SIG-M5 treated with dmso at 0.1 percent for 504 hours (cell line): ENCODE results near the gene RND3.

ENCODE experiments used
- DNase-seq: peaks from one replicate; lab custom pipeline; 2025; ENCODE audit not compliant: unreplicated experiment; lab: John Stamatoyannopoulos, UW

RND3 gene

DNA sequence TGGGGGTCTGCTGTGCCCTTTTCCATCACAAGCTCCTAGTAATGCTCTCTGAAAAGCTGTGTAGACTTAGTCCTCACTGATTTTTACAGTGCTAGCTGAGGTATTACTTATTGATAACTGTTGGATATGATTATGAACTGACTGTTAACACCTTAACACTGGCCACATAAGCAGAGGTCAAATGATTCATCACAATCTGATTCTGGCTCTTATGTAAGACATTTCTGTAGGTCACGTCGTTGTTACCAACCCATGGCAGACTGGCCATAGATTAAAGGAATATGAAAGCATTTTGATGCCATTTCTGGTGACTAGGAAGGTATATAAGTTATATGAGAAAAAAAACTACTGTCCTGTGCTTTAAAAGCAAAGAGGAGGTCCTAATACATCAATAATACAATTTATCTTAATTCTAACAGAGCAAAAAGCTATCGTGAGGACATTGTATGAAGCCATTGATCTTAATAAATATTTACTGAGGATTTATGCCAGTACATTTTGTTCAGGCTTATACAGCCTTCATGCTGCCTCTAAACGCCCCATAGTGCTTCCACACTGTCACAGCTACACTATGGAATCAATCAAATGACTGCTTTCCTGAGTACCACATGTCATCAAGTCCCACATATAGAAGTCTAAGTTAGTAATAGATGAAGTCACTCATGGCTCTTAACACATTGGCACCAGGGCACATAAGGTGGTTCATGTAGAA is 6.9 kb upstream of the RND3 start:
- no peak for DNase-seq

DNA sequence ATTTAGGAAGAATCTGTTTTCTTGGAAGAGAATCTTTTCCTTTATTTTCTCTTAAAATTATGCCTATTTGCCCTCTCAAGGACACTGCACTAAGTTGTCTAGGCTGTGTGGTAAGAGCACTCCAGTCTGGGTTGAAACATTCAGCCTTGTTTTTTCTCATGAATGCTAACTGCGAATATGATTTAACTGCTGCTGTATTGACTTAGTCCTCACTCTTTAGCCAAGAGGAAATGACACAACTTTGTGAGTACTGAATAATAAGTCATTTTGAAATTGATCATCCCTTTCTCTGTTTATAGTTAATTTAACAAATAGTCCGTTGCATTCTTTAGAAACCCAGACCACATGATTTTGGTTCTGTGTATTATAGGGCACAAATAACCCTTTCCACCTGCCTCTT is 4.5 kb upstream of the RND3 start:
- DNase-seq = no peak

DNA sequence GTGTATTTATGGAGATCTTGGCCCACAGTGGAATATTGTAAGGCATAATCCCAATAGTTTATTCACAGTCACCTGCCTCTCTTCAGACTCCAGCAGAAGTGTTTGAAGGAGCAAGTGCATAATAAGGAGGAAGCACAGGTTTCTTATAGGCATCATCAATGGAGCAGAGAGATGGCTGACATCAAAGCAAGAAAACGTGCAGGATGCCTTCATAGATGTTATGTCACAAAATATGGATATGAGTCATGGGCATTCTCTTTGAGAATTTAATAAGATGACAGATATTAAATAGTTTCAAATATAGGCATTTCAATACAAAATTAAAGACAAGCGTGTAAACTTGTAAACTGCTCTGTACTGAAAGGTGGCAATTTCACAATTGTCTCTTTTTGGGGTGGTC is 4.0 kb upstream of the RND3 start:
- DNase-seq = no peak

DNA sequence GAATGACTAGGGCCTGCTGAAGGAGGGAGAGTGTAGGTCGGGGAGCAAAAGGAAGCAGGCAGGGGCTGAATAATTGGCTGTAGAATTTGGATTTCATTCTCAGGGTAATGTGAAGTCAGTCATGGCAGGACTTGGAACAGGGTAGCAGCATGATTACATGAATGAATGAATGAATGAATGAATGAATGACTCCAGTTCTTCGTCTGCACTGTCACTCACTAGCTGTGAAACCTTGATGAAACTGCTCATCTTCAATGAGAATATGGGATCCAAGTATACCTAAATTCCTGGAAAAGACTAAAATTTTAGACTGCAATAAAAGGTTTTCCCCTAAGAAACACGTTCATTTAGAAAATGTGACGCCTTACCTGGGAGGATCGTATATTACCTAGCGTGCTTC is 3.0 kb upstream of the RND3 start:
- no peak for DNase-seq

DNA sequence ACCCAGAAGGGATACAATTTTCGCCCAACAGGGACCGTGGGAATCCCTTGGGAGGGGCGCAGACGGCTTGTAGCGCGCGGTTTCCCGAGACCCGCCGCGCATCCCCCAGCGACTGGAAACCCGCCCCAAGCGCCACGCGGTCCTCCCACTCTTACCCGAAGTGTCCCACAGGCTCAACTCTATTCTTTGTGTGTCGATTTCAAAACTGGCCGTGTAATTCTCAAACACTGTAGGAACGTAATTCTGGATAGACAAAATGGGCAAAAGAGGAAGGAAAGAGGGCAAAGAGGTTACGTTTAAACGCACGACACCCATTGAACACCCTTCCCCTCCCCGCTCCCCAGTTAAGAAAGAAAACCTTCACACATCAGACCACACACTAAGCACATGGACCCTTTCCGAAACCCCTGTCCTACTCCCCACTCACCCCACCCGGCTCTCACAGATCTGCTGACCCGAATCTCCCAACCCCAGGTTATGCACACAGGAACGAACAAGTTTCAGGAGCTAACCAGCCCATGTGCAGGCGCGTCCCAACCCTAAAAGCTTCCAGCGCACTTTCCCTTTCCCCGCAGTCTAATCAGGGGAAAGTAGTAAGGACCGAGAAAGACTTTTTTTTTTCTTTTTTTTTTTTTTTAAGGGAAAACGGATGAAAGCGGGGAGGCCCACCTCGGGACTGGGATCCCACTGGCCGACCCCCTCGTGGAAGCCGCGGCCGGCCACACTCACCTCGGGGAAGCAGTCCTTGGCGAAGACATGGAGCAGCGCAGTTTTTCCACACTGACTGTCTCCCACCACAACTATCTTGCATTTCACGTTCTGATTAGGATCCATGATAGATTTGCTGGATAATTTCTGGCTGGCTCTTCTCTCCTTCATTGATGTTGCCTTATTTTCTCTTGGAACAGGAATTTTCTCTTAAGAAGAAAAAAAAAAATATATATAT is 655 bp downstream of the RND3 start:
- DNase-seq = no peak

DNA sequence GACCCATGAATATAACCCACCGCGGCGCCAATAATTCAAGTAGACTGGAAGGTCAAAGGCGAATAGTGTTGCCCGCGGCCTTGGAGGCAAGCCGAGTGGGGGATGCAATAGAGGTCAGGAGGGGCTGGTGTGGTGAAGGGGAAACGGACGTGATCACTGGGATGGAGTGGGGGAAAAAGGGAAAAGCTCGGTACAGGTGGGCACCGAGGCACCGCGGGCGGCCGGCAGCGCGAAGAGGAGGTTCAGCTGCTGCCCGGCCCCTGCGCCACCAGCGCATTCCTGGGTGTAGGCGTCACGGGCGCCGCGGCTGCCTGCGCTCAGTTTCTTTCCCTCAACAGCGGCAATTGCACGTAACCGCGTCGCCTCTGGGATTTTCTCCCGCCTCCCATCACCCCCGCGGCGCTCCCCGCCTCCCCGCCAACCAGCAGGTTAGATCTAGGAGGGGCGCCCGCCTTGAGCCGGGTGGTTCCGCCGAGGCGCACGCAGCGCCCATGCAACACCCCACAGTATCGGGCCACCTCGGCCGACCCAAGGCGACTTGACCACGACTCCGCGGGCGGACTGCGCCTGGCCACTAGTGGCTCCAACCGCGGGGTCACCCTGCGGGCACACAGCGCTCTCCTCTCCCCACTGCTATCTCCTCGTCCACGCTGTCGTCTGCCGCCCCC is 1.5 kb downstream of the RND3 start:
- no peak for DNase-seq

DNA sequence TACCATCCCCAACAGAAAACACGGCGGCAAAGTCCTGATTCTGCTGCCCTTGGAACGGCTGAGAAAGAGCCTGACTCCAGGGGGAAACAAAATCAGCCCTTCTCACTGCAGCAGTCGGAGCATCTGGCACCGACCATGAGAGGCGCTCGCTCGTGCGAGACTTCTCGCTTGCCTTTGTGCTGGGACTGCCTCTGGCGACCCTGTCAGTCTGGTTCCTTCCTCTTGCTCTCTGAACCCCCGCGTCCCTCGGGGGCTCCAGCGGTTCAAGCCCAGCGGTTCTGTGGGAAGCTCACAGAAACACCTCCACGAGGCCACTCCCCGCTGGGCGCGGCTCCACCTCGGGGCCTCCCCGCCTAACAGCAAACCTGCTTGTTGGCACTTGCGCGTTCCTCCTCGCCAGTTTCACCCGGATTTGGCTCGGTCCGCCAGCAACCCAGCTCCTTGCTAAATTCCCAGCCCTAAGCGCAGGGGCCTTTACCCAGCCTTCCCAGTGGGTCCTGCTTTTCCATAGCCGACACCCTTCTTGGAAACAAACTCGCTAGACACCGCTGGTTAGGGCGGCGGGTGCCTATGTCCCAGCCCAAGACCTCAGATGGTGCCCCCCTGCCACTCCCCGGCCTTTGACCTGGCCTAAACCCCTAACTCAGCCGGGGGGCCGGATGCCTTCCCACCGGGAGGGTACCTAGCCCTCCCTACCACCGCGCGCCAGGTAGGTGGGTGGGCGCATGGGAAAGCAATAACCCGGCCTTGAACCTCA is 2.2 kb downstream of the RND3 start:
- no peak for DNase-seq

DNA sequence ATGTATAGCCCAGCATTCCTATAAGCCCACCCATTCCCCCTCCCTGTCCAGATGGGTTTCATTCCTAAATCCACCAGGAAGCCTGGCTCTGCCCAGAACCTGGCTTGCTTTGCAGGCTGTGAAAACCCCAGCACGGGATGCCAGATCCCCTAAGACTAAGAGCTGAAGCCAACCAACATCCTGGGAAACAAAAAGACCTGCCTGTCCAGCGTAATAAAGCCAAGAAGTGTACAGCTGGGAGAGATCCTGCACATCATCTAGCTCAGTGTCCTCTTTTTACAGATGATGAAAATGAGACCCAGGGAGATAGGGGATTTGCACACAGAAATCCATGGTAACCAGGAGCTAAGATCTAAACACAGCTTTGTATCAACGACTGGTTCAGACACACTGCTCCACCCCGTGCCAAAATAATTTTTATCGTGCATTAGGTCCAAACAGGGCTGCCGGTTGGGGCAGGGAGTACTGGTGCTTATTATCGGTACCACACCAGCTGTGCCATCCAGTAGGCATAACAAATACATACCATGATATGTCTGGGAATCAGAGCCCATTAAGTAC is 2.9 kb downstream of the RND3 start:
- no peak for DNase-seq

DNA sequence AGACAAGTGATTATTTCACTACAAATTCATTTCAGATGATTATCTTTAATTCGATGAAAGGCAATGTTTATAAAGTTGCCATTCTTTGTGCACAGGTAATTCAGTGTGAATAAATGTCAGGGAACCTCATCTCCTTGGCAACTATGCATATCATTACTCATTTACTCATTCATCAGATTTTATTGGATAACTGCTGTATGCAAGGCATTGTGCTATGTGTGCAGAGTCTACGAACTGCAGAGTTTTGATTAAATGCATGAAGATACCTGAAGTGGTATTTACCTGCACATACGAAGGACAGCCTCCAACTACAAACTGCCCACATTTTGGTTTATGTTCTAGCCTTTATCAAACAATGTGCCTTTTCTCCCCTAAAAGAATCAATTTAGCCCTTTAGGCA is 3.5 kb downstream of the RND3 start:
- DNase-seq = no peak

DNA sequence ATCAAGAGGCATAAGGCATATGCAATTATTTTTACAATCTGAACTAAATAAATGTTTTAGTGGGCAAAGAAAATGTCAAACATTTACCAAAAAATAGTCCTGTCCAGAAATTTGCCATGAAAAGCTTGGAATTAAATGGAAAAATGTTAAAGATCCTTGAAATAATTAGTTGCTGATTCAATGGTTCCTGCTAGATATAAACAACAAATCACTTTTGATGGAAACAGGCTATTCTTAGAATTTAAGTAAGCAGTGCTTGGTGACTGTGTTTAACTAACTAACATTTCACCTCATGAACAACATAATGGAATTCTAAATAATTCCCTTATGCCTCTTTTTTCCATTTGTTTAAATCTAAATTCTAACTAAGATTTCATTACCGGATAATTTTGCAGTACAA is 3.9 kb downstream of the RND3 start:
- no peak for DNase-seq

DNA sequence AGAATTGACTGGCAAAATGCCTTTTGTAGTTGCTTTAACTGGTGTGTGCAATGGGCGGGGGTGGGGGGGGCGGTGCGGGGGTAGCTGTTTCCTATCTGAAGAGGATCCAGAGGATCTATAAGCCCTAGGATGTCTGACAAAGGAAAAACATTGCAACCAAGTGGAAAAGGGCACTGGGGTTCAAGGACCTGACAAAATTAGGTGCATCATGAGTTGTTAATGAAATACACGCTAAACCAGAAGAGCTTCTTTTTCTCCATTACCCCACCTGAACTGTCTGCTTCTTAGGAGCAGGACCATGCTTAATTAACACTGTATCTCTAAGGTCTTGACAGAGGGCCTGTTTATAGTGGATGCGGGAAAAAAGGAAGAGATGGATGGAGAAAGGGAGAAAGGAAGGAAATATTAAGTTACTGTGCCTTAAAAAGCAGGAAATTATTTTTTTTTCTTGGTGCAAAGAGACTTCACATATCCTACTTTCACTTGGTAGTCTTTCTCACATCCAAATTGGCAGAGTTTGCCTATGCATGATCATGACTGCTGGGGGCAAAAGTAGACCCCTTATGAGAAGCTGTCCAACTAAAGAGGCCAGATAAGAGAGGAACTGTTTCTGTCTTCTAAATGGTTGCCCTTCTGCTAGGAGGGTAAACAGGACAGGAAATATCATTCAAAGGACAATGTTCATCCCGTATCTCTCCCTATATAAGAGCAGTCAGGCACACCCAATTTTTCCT is 4.6 kb downstream of the RND3 start:
- DNase-seq = no peak

DNA sequence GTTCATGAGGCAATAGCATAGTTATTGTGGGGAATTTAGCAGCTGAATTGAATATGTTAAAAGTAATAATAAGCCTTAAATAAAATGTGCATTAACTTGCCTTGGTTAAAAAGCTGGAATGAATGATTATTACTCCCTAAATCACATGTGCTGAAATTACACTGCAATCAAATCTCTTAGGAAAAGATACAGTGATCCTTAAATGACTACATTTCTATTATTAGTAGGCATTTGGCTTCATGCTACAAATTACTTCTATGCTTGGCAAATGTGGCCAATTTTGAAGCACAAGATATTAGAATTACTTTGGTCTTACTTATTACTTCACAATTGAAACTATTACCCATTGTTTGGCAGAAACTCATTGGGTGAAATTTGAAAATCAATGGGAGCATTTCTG is 5.4 kb downstream of the RND3 start:
- no peak for DNase-seq

DNA sequence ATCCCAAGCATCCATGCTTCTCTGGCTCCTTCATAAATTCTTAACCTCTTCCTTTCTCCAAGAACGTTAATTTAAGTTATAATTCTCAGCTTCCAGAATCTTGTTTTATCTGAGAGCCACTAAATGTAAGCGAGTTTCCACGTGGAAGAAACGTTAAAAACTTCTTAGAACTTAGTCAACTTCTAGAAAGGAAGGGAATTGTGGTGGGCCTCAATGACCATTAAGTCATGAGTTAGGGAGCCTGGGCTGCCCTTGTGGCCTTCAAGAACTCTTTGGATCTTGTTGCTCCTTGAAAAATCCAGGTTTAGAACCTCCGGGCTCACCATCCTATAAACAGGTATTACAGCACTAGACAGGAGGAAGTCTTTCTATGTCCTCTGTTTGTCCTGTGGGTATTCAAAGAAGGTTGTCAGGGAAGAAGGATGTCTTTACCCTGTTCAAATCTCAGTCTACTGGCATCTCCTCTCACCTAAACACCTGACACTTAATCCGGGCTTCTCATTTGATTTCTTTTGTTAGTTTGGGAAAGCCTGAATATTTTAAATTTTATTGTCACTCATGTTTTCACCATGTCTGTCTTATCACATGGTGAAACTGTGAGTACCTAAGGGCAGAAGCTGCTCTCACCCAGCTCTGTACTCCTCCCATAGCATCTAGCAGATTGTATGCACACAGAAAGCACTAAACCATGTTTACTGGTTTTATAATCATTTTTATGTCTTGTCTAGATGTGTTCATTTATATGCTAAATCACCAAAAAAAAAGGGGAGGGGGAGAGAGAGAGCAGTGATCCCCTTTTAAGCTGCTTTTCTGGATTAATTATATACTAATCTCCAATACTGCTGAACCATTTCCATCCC is 6.3 kb downstream of the RND3 start:
- no peak for DNase-seq

DNA sequence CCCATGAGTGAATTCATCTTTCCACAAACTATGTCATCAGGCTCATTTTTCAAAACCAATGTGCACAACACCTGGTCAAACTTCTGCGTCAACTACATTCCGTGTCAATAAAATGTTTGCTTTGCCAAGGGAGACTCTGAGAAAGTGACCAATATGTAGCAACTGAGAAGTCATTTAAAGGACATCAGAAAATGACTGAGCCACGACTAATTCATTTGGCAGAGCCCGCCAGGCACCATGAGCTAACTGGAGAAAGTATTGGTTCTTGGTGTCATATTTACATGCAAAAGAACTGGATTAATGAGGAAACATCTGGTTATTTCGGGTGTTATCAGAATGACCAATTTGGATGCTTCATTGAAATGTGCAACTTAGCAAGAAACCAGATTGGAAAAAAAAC is 7.2 kb downstream of the RND3 start:
- DNase-seq = no peak

DNA sequence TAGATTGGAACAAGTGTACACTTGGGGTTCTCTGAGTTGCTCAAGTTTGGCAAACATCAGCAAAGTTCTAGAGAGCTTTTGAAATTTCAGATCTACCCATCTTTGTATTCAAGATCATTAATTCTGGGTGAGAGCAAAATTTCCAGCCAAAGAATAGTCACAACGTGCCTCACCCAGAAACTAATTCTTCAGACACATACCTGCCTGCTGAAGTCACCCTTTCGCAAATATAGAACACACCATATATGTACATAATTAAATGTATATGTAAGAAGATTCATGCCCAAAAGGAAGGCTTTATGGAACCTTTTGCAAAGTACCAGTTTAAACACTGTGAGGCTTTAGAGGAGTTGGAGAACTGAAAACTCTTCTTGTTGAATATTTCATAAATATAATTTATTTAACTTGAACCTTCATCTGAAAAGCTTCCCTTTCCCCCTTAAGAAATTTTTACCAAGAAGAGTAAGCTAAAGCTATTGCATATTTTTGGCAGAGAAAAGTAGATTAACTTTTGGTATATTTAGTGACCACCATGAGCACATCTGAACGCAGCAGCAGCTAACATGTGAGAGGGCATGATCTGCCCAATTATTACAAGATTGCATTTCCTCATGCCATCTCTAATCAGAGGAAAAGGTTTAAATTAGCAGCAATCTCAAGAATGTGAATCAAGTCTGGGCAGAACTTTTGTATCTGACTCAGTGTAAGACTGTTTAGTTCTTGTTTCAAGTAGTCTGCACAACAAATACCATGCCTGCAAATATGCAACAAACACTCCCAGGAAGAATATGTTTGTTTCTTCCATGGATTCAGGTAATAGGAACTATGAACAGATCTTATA is 8.2 kb downstream of the RND3 start:
- no peak for DNase-seq

DNA sequence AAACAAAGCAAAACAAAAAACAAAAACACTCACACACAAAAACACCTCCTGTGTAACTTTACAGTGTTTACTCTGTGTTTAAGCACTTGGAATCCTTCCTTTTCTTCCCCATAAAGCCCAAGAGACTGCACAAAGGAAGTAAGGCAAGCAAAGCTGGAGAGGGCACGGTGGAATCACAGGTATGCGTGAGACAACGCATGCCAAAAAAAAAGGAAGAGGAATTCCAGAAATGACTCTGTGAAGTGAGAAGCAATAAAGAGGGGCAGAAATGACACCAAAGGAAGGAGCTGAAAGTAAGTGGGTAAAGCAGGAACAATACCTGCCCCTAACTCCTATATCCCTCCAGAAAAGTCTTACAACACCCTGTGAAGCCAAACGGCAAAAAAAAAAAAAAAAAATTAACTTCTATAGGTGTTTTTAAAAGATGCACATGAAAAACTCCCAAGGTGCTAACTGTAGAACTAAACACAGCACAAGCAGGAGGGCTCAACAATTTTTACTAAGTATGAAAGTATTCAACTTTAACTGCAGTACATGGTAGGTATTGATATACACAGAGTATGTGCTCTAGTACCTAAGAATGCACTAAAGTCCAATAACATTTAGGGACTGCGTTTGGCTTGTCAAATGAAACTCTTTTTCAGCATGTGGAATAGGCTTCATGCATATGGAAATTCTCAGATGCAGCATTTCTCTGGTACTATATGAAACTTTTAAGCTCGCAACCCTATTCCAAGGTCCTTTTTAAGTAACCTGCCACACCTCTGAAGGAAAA is 9.1 kb downstream of the RND3 start:
- DNase-seq = no peak

DNA sequence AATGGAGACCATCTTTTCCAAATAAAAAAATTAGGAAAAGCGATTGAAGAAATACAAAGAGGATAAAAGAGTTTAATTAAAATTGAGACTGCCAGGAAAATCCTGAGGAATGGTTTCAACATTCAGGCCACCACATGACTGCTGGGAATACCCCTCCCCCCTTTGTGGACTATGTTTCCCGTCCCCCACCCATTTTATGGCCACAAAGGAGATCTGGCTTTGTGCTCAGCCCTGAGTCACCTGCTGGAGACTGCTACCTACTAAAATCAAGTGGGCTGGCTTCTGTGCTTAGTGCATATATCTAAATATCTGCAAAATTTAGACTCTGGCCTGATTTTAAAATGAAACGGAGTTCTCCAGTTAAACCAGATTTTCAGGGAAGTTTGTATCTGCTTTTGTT is 10.1 kb downstream of the RND3 start:
- no peak for DNase-seq
